Endothelial cell of umbilical vein (primary cell): ENCODE measurements around the gene BRSK2. TPM values are rescaled to one million over a fixed set of nuclear protein-coding genes. Genes with fewer than 3 reads are reported as not detected.

Experiments
- BruUV-seq: library from RNA; stranded (reverse); fragments of 400-500 nt; replicated peaks from 2 replicates; lab custom pipeline; 2021; lab: Mats Ljungman, UMichigan
- CTCF ChIA-PET: fragments of 300-600, 350-600 bp; sonication (Branson Sonifier 250); formaldehyde crosslinking; loops from one replicate; lab custom pipeline; 2021; ENCODE audit warnings: antibody characterized with exemption, inconsistent platforms; lab: Charles Lee
- POLR2A ChIA-PET: fragments of 300-600, 350-600 bp; sonication (Branson Sonifier 250); formaldehyde crosslinking; loops from one replicate; lab custom pipeline; 2021; ENCODE audit warnings: antibody characterized with exemption, inconsistent platforms; lab: Charles Lee
- DNase-seq: peaks from one replicate; pipeline ENCODE4 v3.0.0-alpha.2; 2011; ENCODE audit warnings: low read depth, low spot score
- FAIRE-seq: peaks from 2 replicates; lab custom pipeline; 2011; peaks lifted over from hg19 to GRCh38; lab: Jason Lieb, UNC
- H2AFZ ChIP-seq: 2 replicates; pipeline ENCODE4 v1.6.0; 2012; ENCODE audit warnings: low read depth, low read length, control low read depth, inconsistent platforms
- H3K27ac ChIP-seq: 2 replicates; pipeline ENCODE4 v1.5.1; 2011; ENCODE audit warnings: low read depth, mild to moderate bottlenecking, control low read depth, low read length, moderate library complexity; ENCODE audit not compliant: insufficient read depth
- H3K27me3 ChIP-seq, 2 experiments: 2 replicates each; pipeline versions ENCODE4 v1.6.0 to v1.6.1; 2011; ENCODE audit warnings: low read length in 2 of 2, mixed read lengths in 1 of 2; ENCODE audit not compliant: control insufficient read depth in 2 of 2, insufficient read depth in 2 of 2
- H3K36me3 ChIP-seq, 2 experiments: 2 replicates in 1 of 2; 3 replicates in 1 of 2; pipeline ENCODE4 v1.5.1; 2011; ENCODE audit warnings: low read length in 2 of 2, mild to moderate bottlenecking in 1 of 2, moderate library complexity in 1 of 2; ENCODE audit not compliant: control insufficient read depth in 2 of 2, insufficient read depth in 2 of 2; ENCODE audit errors: extremely low read depth in 1 of 2
- H3K4me1 ChIP-seq: 3 replicates; pipeline ENCODE4 v1.5.1; 2011; ENCODE audit warnings: mild to moderate bottlenecking, low read length; ENCODE audit not compliant: control insufficient read depth, insufficient read depth; ENCODE audit errors: extremely low read depth
- H3K4me2 ChIP-seq: 2 replicates; pipeline ENCODE4 v1.6.1; 2011; ENCODE audit warnings: low read length, control low read depth, mixed read lengths; ENCODE audit not compliant: insufficient read depth
- H3K4me3 ChIP-seq, 3 experiments: fragments of 200-600 bp in 1 of 3; sonication (generic), shearing (Covaris generic) in 1 of 3; replicated peaks in 1 of 3; 2 replicates each; pipeline ENCODE4 v1.5.1; 2011 to 2016; ENCODE audit warnings: control low read depth in 3 of 3, low read length in 3 of 3, mild to moderate bottlenecking in 2 of 3, inconsistent platforms in 1 of 3, low read depth in 1 of 3, moderate library complexity in 1 of 3; ENCODE audit not compliant: insufficient read depth in 1 of 3
- H3K79me2 ChIP-seq: 2 replicates; pipeline ENCODE4 v1.6.0; 2012; ENCODE audit warnings: low read length, inconsistent platforms; ENCODE audit not compliant: control insufficient read depth, insufficient read depth
- H3K9ac ChIP-seq: replicated peaks from 2 replicates; pipeline ENCODE3; 2011; ENCODE audit warnings: low read length, control low read depth; ENCODE audit not compliant: insufficient read depth; ENCODE audit errors: extremely low read depth
- H3K9me1 ChIP-seq: replicated peaks from 3 replicates; pipeline ENCODE4 v1.6.0; 2011; ENCODE audit warnings: mild to moderate bottlenecking, low read length; ENCODE audit not compliant: control insufficient read depth, insufficient read depth; ENCODE audit errors: extremely low read depth
- H3K9me3 ChIP-seq: replicated peaks from 2 replicates; pipeline ENCODE4 v1.5.1; 2012; ENCODE audit warnings: low read length, inconsistent platforms; ENCODE audit not compliant: control insufficient read depth, insufficient read depth
- H4K20me1 ChIP-seq: replicated peaks from 2 replicates; pipeline ENCODE3; 2011; ENCODE audit warnings: mild to moderate bottlenecking, low read length; ENCODE audit not compliant: control insufficient read depth, insufficient read depth; ENCODE audit errors: extremely low read depth
- CTCF ChIP-seq, 2 donors: IDR thresholded peaks; 1 replicate in 1 of 2; 2 replicates in 1 of 2; pipeline ENCODE4 v1.5.1; 2011; ENCODE audit warnings: low read length in 2 of 2, mild to moderate bottlenecking in 2 of 2, moderate library complexity in 2 of 2, control low read depth in 1 of 2, inconsistent platforms in 1 of 2, low read depth in 1 of 2; ENCODE audit not compliant: insufficient read depth in 1 of 2; ENCODE audit errors: extremely low read depth in 1 of 2
- EZH2 ChIP-seq: IDR thresholded peaks from 2 replicates; pipeline ENCODE4 v1.6.1; 2012; ENCODE audit warnings: borderline replicate concordance, low read depth, mild to moderate bottlenecking, moderate library complexity, low read length, inconsistent platforms; ENCODE audit not compliant: severe bottlenecking
- FOS ChIP-seq: IDR thresholded peaks from 2 replicates; pipeline ENCODE4 v1.6.1; 2011; ENCODE audit warnings: mild to moderate bottlenecking, low read length, moderate library complexity, borderline replicate concordance; ENCODE audit not compliant: insufficient read depth
- GATA2 ChIP-seq: IDR thresholded peaks from 2 replicates; pipeline ENCODE4 v1.7.0; 2011; ENCODE audit warnings: low read depth, mild to moderate bottlenecking, moderate library complexity, mixed read lengths, low read length; ENCODE audit not compliant: insufficient read length, insufficient read depth
- JUN ChIP-seq: IDR thresholded peaks from 2 replicates; pipeline ENCODE4 v1.6.1; 2011; ENCODE audit warnings: borderline replicate concordance, low read depth; ENCODE audit not compliant: insufficient read length, insufficient read depth
- MYC ChIP-seq: IDR thresholded peaks from one replicate; pipeline ENCODE4 v1.6.1; 2011; ENCODE audit warnings: mild to moderate bottlenecking, low read depth, low read length
- POLR2A ChIP-seq: IDR thresholded peaks from 2 replicates; pipeline ENCODE4 v1.6.1; 2012; ENCODE audit warnings: low read depth, mild to moderate bottlenecking, control low read depth, low read length
- POLR2AphosphoS5 ChIP-seq: IDR thresholded peaks from 2 replicates; pipeline ENCODE4 v1.6.1; 2012; ENCODE audit warnings: low read depth, mild to moderate bottlenecking, control low read depth, low read length, moderate library complexity; ENCODE audit not compliant: insufficient read depth
- dilution Hi-C: fragments of 300-500 bp; cut with MboI; formaldehyde crosslinking; loops from one replicate; pipeline ENCODE4 v1.15.0; 2019; ENCODE audit warnings: low sequenced_read_pairs; ENCODE audit not compliant: extremely low pct_ligation_motif_present
- intact Hi-C: fragments of 100-400 bp; cut with micrococcal nuclease; formaldehyde crosslinking; loops from one replicate; pipeline ENCODE4 v1.10.0; 2022
- polyA plus RNA-seq, 4 experiments: library from polyadenylated mRNA; depleted of rRNA in 3 of 4; stranded (reverse) in 3 of 4; unstranded in 1 of 4; fragments of >200 nt; gene quantifications; 2 replicates each; pipeline versions ENCODE4 v1.2.1 to v1.2.3, GENCODE V29; 2011 to 2012; ENCODE audit warnings: missing spikeins in 1 of 4
- total RNA-seq: library from RNA; stranded (reverse); gene quantifications from 2 replicates; pipeline ENCODE4 v1.2.3, GENCODE V29; 2021
- TF ChIP-seq, protein P1 (sequence below): IDR thresholded peaks from 2 replicates; pipeline ENCODE4 v1.6.1; 2011; ENCODE audit not compliant: insufficient read depth, insufficient read length

BRSK2 gene
- total and polyA plus RNA-seq, 2 donors (not counting 3 experiments of a cell fraction or from before 2014, with no cell fraction given), result 0.08 to 0.20 TPM

DNA sequence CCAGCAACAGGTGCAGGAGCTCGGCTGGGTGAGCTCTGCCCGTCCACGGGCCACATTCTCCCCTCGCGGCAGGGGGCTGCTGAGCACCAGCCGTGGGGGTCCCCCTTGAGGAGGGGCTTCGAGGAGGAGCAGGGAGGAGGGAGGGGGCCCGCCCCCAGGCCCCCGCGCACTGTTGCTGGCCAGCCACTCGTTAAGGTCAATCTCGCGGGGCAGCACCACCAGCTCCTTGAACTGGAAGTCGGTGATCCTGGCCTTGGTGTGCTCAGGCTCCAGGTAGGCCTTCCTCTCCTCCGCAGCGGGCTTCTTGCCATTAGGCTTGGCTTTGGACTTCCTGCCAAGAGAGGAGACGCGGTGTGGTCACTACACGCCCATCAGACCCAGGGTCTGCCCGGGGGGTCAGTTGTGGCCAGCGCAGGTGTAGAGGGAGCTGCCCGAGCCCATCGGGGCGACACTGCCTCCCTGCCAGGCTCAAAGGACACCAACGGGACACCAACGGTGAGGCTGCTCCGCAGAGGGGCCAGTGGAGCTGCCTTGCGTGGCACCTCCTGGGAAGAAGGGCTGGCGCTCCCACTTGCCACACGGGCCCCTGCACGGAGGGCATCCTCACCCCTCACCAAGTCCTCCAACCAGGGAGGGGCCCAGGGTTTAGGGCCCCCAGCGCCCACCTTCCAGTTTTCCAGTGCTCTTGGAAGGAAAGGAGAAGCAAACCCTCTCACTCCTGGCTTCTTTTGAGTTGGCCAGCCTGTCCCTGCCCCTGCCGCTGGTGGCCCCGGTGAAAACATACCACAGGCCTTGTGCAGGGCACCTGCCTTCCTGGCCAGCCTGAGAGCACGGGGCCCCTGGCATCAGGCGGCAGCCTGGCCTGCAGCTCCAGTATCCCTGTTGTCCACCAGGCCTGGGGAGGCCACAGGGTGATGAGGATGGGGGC is 91.1 kb downstream of the BRSK2 start:
- no TSS peak for BruUV-seq
- no peaks in the 10 kb centered on the region for H3K9me1 ChIP-seq
- H3K9me3 ChIP-seq, result no peaks in the 10 kb centered on the region
- no peak for FAIRE-seq
- no peaks in the 10 kb centered on the region for H4K20me1 ChIP-seq
- no peak overlapping the region for H3K9ac ChIP-seq
- H3K27ac ChIP-seq, result no peak overlapping the region
- dilution Hi-C loops (no loop called here), intact Hi-C loops (no loop called here)
- H2AFZ ChIP-seq, result no peak overlapping the region
- ChIA-PET POLR2A (no interaction called here), CTCF (interaction anchor here (1.3 kb wide), 1 partner anchor 94 kb away, joined by 4 read pairs; no protein-coding TSS in a partner anchor)
- H3K4me2 ChIP-seq, result no peak overlapping the region
- H3K79me2 ChIP-seq, result no peaks in the 10 kb centered on the region
- peaks cover 0 to 9% of the 10 kb centered on the region in 2 experiments for H3K36me3 ChIP-seq
- no peak for DNase-seq
- no peak for TF ChIP-seq CTCF (IDR thresholded peaks at IDR 0.05; ENCODE audit: extremely low read depth in 1 of 2, insufficient read depth in 1 of 2, low read depth in 1 of 2, low read length in 2 of 2)
- TF ChIP-seq EZH2, result no peak
- TF ChIP-seq JUN, result no peak
- no peak for TF ChIP-seq FOS
- no peak for TF ChIP-seq GATA2
- TF ChIP-seq POLR2AphosphoS5, result no peak
- TF ChIP-seq, protein P1, sequence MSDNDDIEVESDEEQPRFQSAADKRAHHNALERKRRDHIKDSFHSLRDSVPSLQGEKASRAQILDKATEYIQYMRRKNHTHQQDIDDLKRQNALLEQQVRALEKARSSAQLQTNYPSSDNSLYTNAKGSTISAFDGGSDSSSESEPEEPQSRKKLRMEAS, result no peak
- TF ChIP-seq MYC, result no peak
- no peak for TF ChIP-seq POLR2A
- H3K27me3 ChIP-seq, result no peaks in the 10 kb centered on the region
- H3K4me1 ChIP-seq, result no peaks in the 10 kb centered on the region
- H3K4me3 ChIP-seq, result no peak overlapping the region
